Ishikawa (cell line): Measurements from ENCODE around the gene RAB6B.

ENCODE experiments used
- CEBPB ChIP-seq: IDR thresholded peaks from 2 replicates; pipeline ENCODE4 v1.6.1; 2012
- CREB1 ChIP-seq: IDR thresholded peaks from 2 replicates; pipeline ENCODE4 v1.6.1; 2012; ENCODE audit warnings: low read depth
- EGR1 ChIP-seq: IDR thresholded peaks from 2 replicates; pipeline ENCODE4 v1.6.1; 2012
- EP300 ChIP-seq: IDR thresholded peaks from 2 replicates; pipeline ENCODE4 v1.6.1; 2012; ENCODE audit warnings: borderline replicate concordance
- FOXM1 ChIP-seq: IDR thresholded peaks from 2 replicates; pipeline ENCODE4 v1.6.1; 2012; ENCODE audit warnings: low read depth, borderline replicate concordance
- NFIC ChIP-seq: IDR thresholded peaks from 2 replicates; pipeline ENCODE4 v1.6.1; 2012
- RAD21 ChIP-seq: IDR thresholded peaks from 2 replicates; pipeline ENCODE4 v1.6.1; 2012; ENCODE audit warnings: low read depth
- REST ChIP-seq: IDR thresholded peaks from 2 replicates; pipeline ENCODE4 v1.6.1; 2012; ENCODE audit warnings: low read depth, mild to moderate bottlenecking
- TAF1 ChIP-seq: IDR thresholded peaks from 2 replicates; pipeline ENCODE4 v1.6.1; 2012; ENCODE audit warnings: low read depth, mild to moderate bottlenecking
- TCF12 ChIP-seq: IDR thresholded peaks from 2 replicates; pipeline ENCODE4 v1.6.1; 2012; ENCODE audit warnings: low read depth
- TEAD4 ChIP-seq: IDR thresholded peaks from 2 replicates; pipeline ENCODE4 v1.6.1; 2012
- USF1 ChIP-seq: IDR thresholded peaks from 2 replicates; pipeline ENCODE4 v1.6.1; 2012
- YY1 ChIP-seq: IDR thresholded peaks from 2 replicates; pipeline ENCODE4 v1.6.1; 2012; ENCODE audit warnings: low read depth
- ZBTB7A ChIP-seq: IDR thresholded peaks from 2 replicates; pipeline ENCODE4 v1.6.1; 2012; ENCODE audit warnings: low read depth
- TF ChIP-seq, protein P1 (sequence below): IDR thresholded peaks from 2 replicates; pipeline ENCODE4 v1.6.1; 2012

Gene RAB6B

GRCh38 chr3:133874761-133875438, 20.8 kb downstream of the RAB6B start:
- no peak for TF ChIP-seq EGR1
- TF ChIP-seq ZBTB7A, result no peak
- no peak for TF ChIP-seq TEAD4
- no peak for TF ChIP-seq FOXM1
- no peak for TF ChIP-seq CREB1
- TF ChIP-seq USF1, result no peak
- no peak for TF ChIP-seq RAD21
- TF ChIP-seq TCF12, result no peak
- no peak for TF ChIP-seq TAF1
- TF ChIP-seq NFIC, result no peak

DNA sequence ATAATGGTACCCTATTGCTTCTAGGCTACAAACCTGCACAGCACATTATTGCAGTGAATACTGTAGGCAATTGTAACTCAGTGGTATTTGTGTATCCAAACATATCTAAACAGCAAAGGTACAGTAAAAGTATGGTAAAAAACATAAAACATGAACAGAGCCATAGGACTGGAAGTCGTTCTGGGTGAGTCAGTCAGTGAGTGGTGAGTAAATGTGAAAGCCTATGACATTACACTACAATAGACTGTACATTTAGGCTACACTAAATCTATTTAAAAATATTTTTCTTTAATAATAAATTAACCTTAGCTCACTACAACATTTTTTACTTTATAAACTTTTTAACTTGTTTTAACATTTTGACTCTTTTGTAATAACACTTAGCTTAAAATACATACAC, 21.3 kb downstream of the RAB6B start:
- TF ChIP-seq USF1 (no peak), ZBTB7A (no peak), TEAD4 (no peak), REST (no peak), RAD21 (no peak), CREB1 (no peak), EGR1 (no peak), TCF12 (no peak), YY1 (no peak), CEBPB (no peak), FOXM1 (no peak), NFIC (no peak), EP300 (no peak), TAF1 (no peak)
- TF ChIP-seq, protein P1, sequence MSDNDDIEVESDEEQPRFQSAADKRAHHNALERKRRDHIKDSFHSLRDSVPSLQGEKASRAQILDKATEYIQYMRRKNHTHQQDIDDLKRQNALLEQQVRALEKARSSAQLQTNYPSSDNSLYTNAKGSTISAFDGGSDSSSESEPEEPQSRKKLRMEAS, result no peak

DNA sequence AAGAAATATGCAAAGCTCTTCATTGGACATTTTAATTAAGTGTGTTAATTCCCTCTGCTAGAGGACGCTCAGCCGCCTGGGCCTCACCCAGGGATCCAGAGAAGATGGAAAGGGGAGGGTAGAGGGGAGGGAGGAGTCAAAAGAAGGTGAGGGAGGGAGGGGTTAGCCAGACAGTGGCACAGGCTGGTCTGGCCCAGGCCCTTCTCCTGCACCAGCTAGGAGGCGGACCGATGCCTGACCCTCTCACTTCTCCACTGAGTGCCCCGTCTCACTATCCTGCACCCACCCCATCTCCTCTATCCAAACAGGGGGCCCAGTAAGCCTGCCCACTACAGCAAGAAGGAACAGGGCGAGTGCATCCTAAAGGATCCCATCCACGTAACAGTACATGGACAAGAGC, 22.9 kb downstream of the RAB6B start:
- no peak for TF ChIP-seq ZBTB7A
- TF ChIP-seq, protein P1, result no peak
- no peak for TF ChIP-seq FOXM1
- TF ChIP-seq EP300, result no peak
- TF ChIP-seq USF1, result no peak
- TF ChIP-seq NFIC, result no peak
- TF ChIP-seq TEAD4, result no peak
- TF ChIP-seq EGR1, result no peak
- no peak for TF ChIP-seq TAF1
- no peak for TF ChIP-seq REST

DNA sequence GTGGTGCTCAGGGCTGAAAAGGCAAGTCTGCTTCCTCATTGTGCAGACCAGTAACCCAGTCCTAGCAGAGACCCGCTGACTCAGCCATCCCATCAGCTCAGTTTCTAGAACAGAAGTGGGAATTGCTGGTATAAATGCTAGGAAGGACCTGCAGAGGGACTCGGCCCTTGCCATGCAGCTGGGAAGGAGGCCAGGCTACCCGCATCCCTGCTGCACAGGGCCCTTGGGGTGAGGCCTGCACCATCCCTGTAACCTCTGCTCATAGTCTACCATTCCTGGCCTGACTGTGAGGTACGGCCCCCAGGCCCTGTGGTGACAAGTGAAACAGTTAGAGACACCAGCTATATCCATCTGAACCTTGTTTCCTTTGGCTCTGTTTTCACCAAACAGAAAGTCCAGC, 23.5 kb downstream of the RAB6B start:
- no peak for TF ChIP-seq FOXM1
- TF ChIP-seq TCF12, result no peak
- no peak for TF ChIP-seq USF1
- TF ChIP-seq, protein P1, result no peak
- no peak for TF ChIP-seq EP300
- TF ChIP-seq ZBTB7A, result no peak
- TF ChIP-seq YY1, result no peak
- TF ChIP-seq RAD21, result no peak
- TF ChIP-seq CREB1, result no peak
- TF ChIP-seq NFIC, result no peak
- TF ChIP-seq TEAD4, result no peak
- TF ChIP-seq TAF1, result no peak
- TF ChIP-seq CEBPB, result no peak
